Measurements from ENCODE around the gene FBXO15.

The FBXO15 gene

DNA sequence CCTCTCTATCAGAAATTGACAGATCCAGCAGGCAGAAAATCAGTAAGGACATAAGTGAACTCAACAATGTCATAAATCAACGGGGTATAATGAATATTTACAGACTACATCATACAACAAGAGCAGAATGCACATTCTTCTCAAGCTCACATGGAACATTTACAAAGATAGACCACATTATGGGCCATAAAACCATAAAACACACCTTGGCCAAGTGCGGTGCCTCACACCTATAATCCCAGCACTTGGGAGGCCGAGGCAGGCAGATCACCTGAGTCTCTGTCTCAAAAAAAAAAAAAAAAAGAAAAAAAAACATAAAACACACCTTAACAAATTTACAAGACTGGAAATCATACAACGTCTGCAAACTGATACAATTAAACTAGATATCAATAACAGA, 36.7 kb downstream of the FBXO15 start:
- TF ChIP-seq, protein P1, sequence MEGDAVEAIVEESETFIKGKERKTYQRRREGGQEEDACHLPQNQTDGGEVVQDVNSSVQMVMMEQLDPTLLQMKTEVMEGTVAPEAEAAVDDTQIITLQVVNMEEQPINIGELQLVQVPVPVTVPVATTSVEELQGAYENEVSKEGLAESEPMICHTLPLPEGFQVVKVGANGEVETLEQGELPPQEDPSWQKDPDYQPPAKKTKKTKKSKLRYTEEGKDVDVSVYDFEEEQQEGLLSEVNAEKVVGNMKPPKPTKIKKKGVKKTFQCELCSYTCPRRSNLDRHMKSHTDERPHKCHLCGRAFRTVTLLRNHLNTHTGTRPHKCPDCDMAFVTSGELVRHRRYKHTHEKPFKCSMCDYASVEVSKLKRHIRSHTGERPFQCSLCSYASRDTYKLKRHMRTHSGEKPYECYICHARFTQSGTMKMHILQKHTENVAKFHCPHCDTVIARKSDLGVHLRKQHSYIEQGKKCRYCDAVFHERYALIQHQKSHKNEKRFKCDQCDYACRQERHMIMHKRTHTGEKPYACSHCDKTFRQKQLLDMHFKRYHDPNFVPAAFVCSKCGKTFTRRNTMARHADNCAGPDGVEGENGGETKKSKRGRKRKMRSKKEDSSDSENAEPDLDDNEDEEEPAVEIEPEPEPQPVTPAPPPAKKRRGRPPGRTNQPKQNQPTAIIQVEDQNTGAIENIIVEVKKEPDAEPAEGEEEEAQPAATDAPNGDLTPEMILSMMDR (IDR thresholded peaks at IDR 0.05), result no peak

DNA sequence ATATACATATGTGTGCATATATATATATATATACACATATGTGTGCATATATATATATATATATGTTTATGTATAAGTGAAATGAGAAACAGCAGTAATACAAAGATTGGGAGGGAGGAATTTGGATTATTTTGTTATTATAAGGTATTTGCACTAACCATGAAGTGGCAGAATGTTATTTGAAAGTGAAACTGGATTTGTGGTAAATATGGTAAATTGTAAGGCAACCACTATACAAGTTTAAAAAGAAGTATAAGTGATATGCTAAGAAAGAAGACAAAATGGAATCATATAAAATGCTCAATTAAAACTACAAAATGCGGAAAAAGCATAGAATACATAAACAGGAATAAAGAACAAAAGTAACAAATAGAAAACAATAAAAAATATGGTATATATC, 37.5 kb downstream of the FBXO15 start:
- TF ChIP-seq, protein P1 (IDR thresholded peaks at IDR 0.05), result no peak

DNA sequence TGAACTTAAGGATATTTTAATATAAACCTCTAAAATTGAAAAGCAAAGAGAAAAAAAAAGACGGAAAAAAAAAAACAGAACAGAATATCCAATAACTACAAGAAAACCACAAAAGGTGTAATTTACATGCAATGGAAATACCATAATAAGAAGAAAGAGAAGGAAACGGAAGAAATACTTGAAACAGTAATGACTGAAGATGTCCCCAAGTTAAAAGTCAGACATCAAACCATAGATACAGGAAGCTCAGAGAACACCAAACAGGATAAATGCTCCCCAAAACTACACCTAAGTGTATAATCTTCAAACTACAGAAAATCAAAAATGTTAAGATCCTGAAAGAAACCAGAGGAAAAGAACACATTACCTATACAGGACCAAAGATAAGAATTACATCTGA, 39.2 kb downstream of the FBXO15 start:
- TF ChIP-seq, protein P1 (IDR thresholded peaks at IDR 0.05), result no peak

DNA sequence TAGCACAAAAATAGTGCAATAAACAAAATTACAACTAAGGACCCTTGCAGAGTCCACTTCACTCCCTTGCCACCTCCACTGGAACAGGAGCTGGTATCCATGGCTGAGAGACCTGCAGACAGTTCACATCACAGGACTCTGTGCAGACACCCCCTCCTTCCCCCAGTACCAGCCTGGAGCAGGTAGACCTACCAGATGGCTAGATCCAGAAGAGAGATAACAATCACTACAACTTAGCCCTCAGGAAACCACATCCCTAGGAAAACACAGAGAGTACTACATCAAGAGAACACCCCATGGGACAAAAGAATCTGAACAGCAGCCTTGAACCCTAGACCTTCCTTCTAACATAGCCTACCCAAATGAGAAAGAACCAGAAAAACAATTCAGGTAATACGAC, 49.8 kb downstream of the FBXO15 start:
- TF ChIP-seq, protein P1 (IDR thresholded peaks at IDR 0.05), result no peak

DNA sequence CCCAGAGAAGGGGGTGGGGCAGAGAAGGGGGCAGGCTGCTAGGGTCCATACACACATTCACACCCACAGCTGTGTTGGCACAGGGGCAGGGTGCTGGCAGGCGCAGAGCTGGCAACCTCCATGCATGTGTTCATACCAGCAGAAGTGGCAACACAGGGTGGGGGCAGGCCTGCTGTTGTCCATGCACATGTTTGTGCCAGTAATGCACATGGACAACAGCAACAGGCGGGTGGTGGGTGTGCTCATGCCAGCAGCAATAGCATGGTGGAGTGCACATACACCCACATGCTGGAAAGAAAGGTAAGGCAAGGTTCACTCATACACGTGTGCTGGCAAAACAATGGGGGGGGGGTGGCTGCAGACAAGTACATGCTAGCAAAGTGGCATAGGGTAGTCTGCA, 54.7 kb downstream of the FBXO15 start:
- TF ChIP-seq, protein P1 (IDR thresholded peaks at IDR 0.05), result no peak

DNA sequence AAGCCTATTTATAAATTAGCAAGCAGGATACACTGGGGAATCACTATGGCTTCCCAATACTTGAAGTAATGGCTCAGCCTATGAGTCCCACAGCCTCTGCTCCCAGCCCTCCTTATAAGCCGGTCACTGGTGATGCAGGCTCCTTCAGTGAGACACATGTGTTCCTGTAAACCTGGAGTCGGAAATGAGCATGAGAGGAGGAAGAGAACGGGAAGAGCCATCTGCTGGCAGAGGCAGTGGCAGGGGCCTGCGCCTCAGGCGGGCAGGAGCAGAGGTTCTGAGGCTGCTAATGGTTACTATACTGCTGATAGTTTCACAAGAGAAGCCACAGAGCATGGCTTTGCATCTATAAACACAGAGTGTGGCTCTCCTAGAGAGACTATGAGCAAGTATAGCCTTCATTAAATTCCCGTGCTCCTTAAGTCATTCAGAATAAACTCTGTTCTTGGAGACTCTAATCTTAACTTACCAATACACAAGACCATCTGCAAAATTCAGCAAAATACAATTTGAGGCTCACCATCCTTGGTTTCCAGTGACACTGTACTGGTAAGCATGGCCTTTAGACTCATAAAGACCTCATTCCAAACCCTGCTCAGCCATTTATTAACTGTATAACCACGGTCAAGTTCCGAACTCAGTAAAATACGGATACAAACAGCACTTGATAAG, 63.3 kb downstream of the FBXO15 start:
- TF ChIP-seq, protein P1 (IDR thresholded peaks at IDR 0.05), result no peak

DNA sequence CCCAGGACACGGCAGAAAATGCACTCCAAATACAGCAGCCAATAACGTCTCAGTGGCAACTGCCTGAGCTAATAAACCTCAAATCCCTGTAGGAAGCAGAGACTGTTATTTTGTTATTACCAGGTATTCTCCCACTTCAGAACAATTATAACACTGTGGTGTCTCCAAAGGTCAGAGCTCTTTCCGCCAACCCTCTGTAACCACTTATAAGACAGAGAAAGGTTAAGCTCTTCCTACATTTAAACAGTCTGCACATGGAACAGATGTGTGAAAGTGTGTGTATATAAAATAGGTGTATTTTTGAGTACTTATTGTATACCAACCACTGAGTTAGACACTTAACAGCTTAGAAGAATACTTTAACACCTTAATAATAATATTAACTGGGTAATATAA, 64.1 kb downstream of the FBXO15 start:
- TF ChIP-seq, protein P1 (IDR thresholded peaks at IDR 0.05), result no peak
